Germinal center (tissue), 1 donor: ENCODE measurements around the gene CHD9NB.
"Not testable (repeated sequence)": the region's sequence is repeated elsewhere in the genome, so short reads cannot be mapped to it uniquely, and the experiment has no call there.

Source experiments
- DNase-seq: peaks from one replicate; pipeline ENCODE4 v3.0.0; 2012; ENCODE audit warnings: mixed read lengths, low spot score

The CHD9NB gene

GRCh38 chr16:53083119-53083518, 30.4 kb upstream of the CHD9NB start:
- no peak for DNase-seq

GRCh38 chr16:53082509-53082908, 29.8 kb upstream of the CHD9NB start:
- DNase-seq, result no peak

- no peak for DNase-seq
Measured at GRCh38 chr16:53081686-53082407, 29.1 kb upstream of the CHD9NB start.

- DNase-seq, result no peak
Measured at GRCh38 chr16:53081032-53081424, 28.3 kb upstream of the CHD9NB start.

GRCh38 chr16:53080345-53081031, 27.8 kb upstream of the CHD9NB start:
- no peak for DNase-seq

GRCh38 chr16:53078765-53079485, 26.2 kb upstream of the CHD9NB start:
- no peak for DNase-seq

GRCh38 chr16:53078247-53078646, 25.6 kb upstream of the CHD9NB start:
- no peak for DNase-seq

- DNase-seq, result not testable (repeated sequence)
Measured at GRCh38 chr16:53075461-53075860, 22.8 kb upstream of the CHD9NB start.

- not testable (repeated sequence) for DNase-seq
Measured at GRCh38 chr16:53074296-53074695, 21.6 kb upstream of the CHD9NB start.

GRCh38 chr16:53073022-53073421, 20.3 kb upstream of the CHD9NB start:
- no peak for DNase-seq

- DNase-seq, result no peak
Measured at GRCh38 chr16:53071748-53072301, 19.1 kb upstream of the CHD9NB start.

- DNase-seq, result no peak
Measured at GRCh38 chr16:53069772-53070171, 17.1 kb upstream of the CHD9NB start.

GRCh38 chr16:53068423-53068833, 15.7 kb upstream of the CHD9NB start:
- DNase-seq, result peak; percentile 34

GRCh38 chr16:53067675-53068074, 15.0 kb upstream of the CHD9NB start:
- DNase-seq, result no peak

GRCh38 chr16:53065461-53066061, 12.9 kb upstream of the CHD9NB start:
- no peak for DNase-seq

- no peak for DNase-seq
Measured at GRCh38 chr16:53064081-53064578, 11.4 kb upstream of the CHD9NB start.

GRCh38 chr16:53061701-53062159, 9.0 kb upstream of the CHD9NB start:
- peak; percentile 77 for DNase-seq

- DNase-seq, result no peak
Measured at GRCh38 chr16:53061256-53061655, 8.6 kb upstream of the CHD9NB start.

- DNase-seq, result no peak
Measured at GRCh38 chr16:53059672-53060071, 7.0 kb upstream of the CHD9NB start.

- DNase-seq, result no peak
Measured at GRCh38 chr16:53058882-53059281, 6.2 kb upstream of the CHD9NB start.

GRCh38 chr16:53058441-53058840, 5.7 kb upstream of the CHD9NB start:
- DNase-seq, result no peak

GRCh38 chr16:53057658-53058057, 5.0 kb upstream of the CHD9NB start:
- no peak for DNase-seq
